Neural cell (in vitro differentiated cells): ENCODE data around the gene LRRK1.

Experiments
- CTCF ChIP-seq: fragments of 450-650 bp; IDR thresholded peaks from 2 replicates; pipeline ENCODE4 v1.5.1; 2014; ENCODE audit warnings: antibody characterized with exemption, mild to moderate bottlenecking, moderate library complexity; ENCODE audit not compliant: poor library complexity, severe bottlenecking
- EZH2 ChIP-seq: fragments of 200-600, 300-800 bp; shearing (Covaris generic), sonication (generic); IDR thresholded peaks from 2 replicates; pipeline ENCODE4 v1.6.1; 2014; ENCODE audit warnings: antibody characterized with exemption, low read length, borderline replicate concordance, mild to moderate bottlenecking; ENCODE audit not compliant: insufficient read depth, poor library complexity, severe bottlenecking
- POLR2AphosphoS5 ChIP-seq: IDR thresholded peaks from 2 replicates; pipeline ENCODE4 v1.6.1; 2012

- TF ChIP-seq CTCF (no peak), POLR2AphosphoS5 (no peak), EZH2 (no peak)
These were observed 171.3 kb downstream of the LRRK1 start for GRCh38 chr15:101090428-101090790.
